A549 (cell line): Measurements from ENCODE around the gene CAMP. TPM values are rescaled to one million over a fixed set of nuclear protein-coding genes. Genes with fewer than 3 reads are reported as not detected.
"Not testable (repeated sequence)": the region's sequence is repeated elsewhere in the genome, so short reads cannot be mapped to it uniquely, and the experiment has no call there.

Source experiments
- ATAC-seq, 2 experiments: fragments of 200-7000 bp in 1 of 2; fragments of >200 bp in 1 of 2; cut with Nextera tagmentation in 1 of 2; cut with Tn5 transposase in 1 of 2; 3 replicates each; pipeline versions ENCODE4 v1.8.0 to v1.9.1; 2018 to 2020; ENCODE audit warnings: mild to moderate bottlenecking in 1 of 2, moderate library complexity in 1 of 2
- CTCF ChIA-PET: fragments of 300-600 bp; sonication (Branson Sonifier 250); formaldehyde crosslinking; extraction: SDS; loops from one replicate; lab custom pipeline; 2021; ENCODE audit warnings: antibody characterized with exemption, inconsistent platforms; lab: Yijun Ruan, JAX
- POLR2A ChIA-PET: fragments of 350-600 bp; formaldehyde crosslinking; extraction: SDS; loops from one replicate; lab custom pipeline; 2021; ENCODE audit warnings: antibody characterized with exemption, inconsistent platforms; lab: Yijun Ruan, JAX
- DNase-seq, 2 experiments: peaks; one replicate each; pipeline versions ENCODE4 v3.0.0 to v3.0.0-alpha.2; 2011 to 2016; ENCODE audit warnings: low read depth in 1 of 2, low spot score in 1 of 2
- FAIRE-seq: peaks from 2 replicates; lab custom pipeline; 2011; peaks lifted over from hg19 to GRCh38; lab: Jason Lieb, UNC
- H3K27ac ChIP-seq, 2 experiments: fragments of >200 bp; sonication (Bioruptor Twin); formaldehyde crosslinking; 3 replicates each; pipeline ENCODE4 v1.5.1; 2016 to 2017
- H3K4me1 ChIP-seq: fragments of >200 bp; sonication (Bioruptor Twin); formaldehyde crosslinking; 3 replicates; pipeline ENCODE4 v1.6.1; 2016
- H3K4me2 ChIP-seq: fragments of >200 bp; sonication (Bioruptor Twin); formaldehyde crosslinking; 3 replicates; pipeline ENCODE4 v1.6.1; 2016
- H3K4me3 ChIP-seq: fragments of >200 bp; sonication (Bioruptor Twin); formaldehyde crosslinking; 3 replicates; pipeline ENCODE4 v1.5.1; 2016
- H3K9me3 ChIP-seq: fragments of >200 bp; sonication (Bioruptor Twin); formaldehyde crosslinking; 3 replicates; pipeline ENCODE4 v1.6.1; 2016
- CEBPB ChIP-seq, 2 experiments: fragments of >200 bp in 1 of 2; sonication (Bioruptor Twin) in 1 of 2; formaldehyde crosslinking in 1 of 2; IDR thresholded peaks; 2 replicates each; pipeline ENCODE4 v1.6.1; 2012 to 2016
- EHF ChIP-seq: fragments of 250-450 bp; sonication (Bioruptor Pico); IDR thresholded peaks from 2 replicates; pipeline ENCODE4 v1.5.0; 2020; ENCODE audit warnings: mild to moderate bottlenecking
- EHMT2 ChIP-seq: fragments of 200-600 bp; sonication (generic); IDR thresholded peaks from 2 replicates; pipeline ENCODE4 v1.6.1; 2016; ENCODE audit warnings: antibody characterized with exemption, low read depth, mild to moderate bottlenecking, moderate library complexity
- ELK1 ChIP-seq: fragments of 150-350 bp; IDR thresholded peaks from 2 replicates; pipeline ENCODE4 v1.6.1; 2014; ENCODE audit warnings: low read depth, mild to moderate bottlenecking, low read length
- HES2 ChIP-seq: fragments of >200 bp; sonication (Bioruptor Twin); formaldehyde crosslinking; IDR thresholded peaks from 2 replicates; pipeline ENCODE4 v1.6.1; 2016
- HOXA7 ChIP-seq: fragments of 250-450 bp; sonication (Bioruptor Pico); IDR thresholded peaks from 2 replicates; pipeline ENCODE4 v1.5.0; 2020; ENCODE audit warnings: mild to moderate bottlenecking, moderate library complexity
- HOXB5 ChIP-seq: fragments of 250-450 bp; sonication (Bioruptor Pico); IDR thresholded peaks from 2 replicates; pipeline ENCODE4 v1.5.0; 2020; ENCODE audit warnings: mild to moderate bottlenecking, moderate library complexity
- KDM5A ChIP-seq: fragments of 200-600 bp; sonication (generic); IDR thresholded peaks from 2 replicates; pipeline ENCODE4 v1.6.1; 2016; ENCODE audit warnings: antibody characterized with exemption, mild to moderate bottlenecking
- MAZ ChIP-seq: fragments of 150-350 bp; IDR thresholded peaks from 2 replicates; pipeline ENCODE4 v1.6.1; 2014; ENCODE audit warnings: antibody characterized with exemption, low read depth, low read length, borderline replicate concordance
- PHF8 ChIP-seq: fragments of 200-600 bp; sonication (generic); IDR thresholded peaks from 2 replicates; pipeline ENCODE4 v1.6.1; 2016; ENCODE audit warnings: low read depth, mild to moderate bottlenecking, antibody characterized with exemption, moderate library complexity, borderline replicate concordance
- POLR2AphosphoS2 ChIP-seq: conservative IDR thresholded peaks from 2 replicates; pipeline ENCODE4 v1.6.1; 2012; ENCODE audit warnings: low read length, improper control_type of control experiment, inconsistent platforms
- RNF2 ChIP-seq: fragments of 200-600 bp; sonication (generic); IDR thresholded peaks from 2 replicates; pipeline ENCODE4 v1.6.1; 2016; ENCODE audit warnings: low read depth, mild to moderate bottlenecking, antibody characterized with exemption, moderate library complexity, borderline replicate concordance
- SMC3 ChIP-seq: fragments of >200 bp; sonication (Bioruptor Twin); formaldehyde crosslinking; IDR thresholded peaks from 3 replicates; pipeline ENCODE4 v1.6.1; 2018; ENCODE audit warnings: inconsistent platforms
- USF2 ChIP-seq: fragments of 450-650 bp; IDR thresholded peaks from 2 replicates; pipeline ENCODE4 v1.6.1; 2014; ENCODE audit warnings: antibody characterized with exemption
- ZFP36 ChIP-seq: fragments of 450-650 bp; IDR thresholded peaks from 2 replicates; pipeline ENCODE4 v1.6.1; 2014; ENCODE audit warnings: borderline replicate concordance; ENCODE audit not compliant: partially characterized antibody
- ZSCAN20 ChIP-seq: fragments of 250-450 bp; sonication (Bioruptor Pico); IDR thresholded peaks from 2 replicates; pipeline ENCODE4 v1.8.0; 2022; ENCODE audit warnings: mild to moderate bottlenecking, moderate library complexity
- WGBS: methylation state at CpG from one replicate; pipeline ENCODE4 v1.1.6; 2017; ENCODE audit errors: missing lambda C conversion rate; 5-methylcytosine and 5-hydroxymethylcytosine counted together
- polyA plus RNA-seq, 4 experiments: library from polyadenylated mRNA; depleted of rRNA in 3 of 4; stranded (reverse); fragments of >200 nt; fragmentation: RNase III in 1 of 4; extraction: RNeasy Plus Mini Kit Qiagen cat#74134 plus additional on column Dnase treatment in 1 of 4; gene quantifications; 2 replicates in 3 of 4; 3 replicates in 1 of 4; pipeline ENCODE4 v1.2.3, GENCODE V29; 2011 to 2017
- TF ChIP-seq, protein P1 (sequence below): fragments of >200 bp; sonication (Bioruptor Twin); formaldehyde crosslinking; IDR thresholded peaks from 3 replicates; pipeline ENCODE4 v1.6.1; 2016

CAMP gene
- polyA plus RNA-seq, 2 of the 4 experiments (the other 2 are of a cell fraction): not detected

DNA sequence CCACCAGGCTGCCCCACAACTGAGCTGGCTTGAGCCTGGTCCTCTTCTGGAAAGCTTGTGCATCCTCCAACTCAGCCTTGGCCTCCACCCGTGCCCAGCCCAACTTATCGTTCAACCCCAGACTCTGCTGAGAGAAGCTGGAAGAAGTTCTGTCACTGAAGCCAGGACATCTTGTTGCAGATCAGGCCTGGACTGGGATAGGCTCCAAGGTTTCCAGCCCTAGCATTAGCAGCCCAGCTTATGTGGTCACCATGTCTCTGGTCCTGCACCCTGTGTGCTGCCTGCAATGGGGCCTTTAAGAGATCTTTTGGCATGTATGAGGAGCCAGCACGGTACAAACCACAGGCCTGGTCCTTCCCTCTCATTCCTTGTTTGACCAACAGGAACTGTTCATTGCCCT, 15.2 kb upstream of the CAMP start:
- ChIA-PET CTCF (interaction anchor here (0.9 kb wide), 1 partner anchor 20 kb away, joined by 3 read pairs; no protein-coding TSS in a partner anchor), POLR2A (no interaction called here)
- ATAC-seq: no peak
- Histone ChIP-seq H3K9me3 (no peaks in the 10 kb centered on the region), H3K4me3 (no peak overlapping the region), H3K4me2 (no peak overlapping the region), H3K27ac (no peak overlapping the region), H3K4me1 (no peaks in the 10 kb centered on the region)
- DNase-seq: no peak
- TF ChIP-seq ZFP36: no peak
- TF ChIP-seq PHF8: no peak
- TF ChIP-seq RNF2: no peak
- no peak for TF ChIP-seq ZSCAN20 (CRISPR knock-in tag)
- no peak for TF ChIP-seq SMC3
- TF ChIP-seq POLR2AphosphoS2: no peak
- no peak for TF ChIP-seq HOXB5 (CRISPR knock-in tag)
- TF ChIP-seq CEBPB (IDR thresholded peaks at IDR 0.05): no peak
- TF ChIP-seq EHMT2: no peak
- no peak for TF ChIP-seq HOXA7 (CRISPR knock-in tag)
- no peak for TF ChIP-seq HES2
- TF ChIP-seq USF2: no peak
- TF ChIP-seq, protein P1, sequence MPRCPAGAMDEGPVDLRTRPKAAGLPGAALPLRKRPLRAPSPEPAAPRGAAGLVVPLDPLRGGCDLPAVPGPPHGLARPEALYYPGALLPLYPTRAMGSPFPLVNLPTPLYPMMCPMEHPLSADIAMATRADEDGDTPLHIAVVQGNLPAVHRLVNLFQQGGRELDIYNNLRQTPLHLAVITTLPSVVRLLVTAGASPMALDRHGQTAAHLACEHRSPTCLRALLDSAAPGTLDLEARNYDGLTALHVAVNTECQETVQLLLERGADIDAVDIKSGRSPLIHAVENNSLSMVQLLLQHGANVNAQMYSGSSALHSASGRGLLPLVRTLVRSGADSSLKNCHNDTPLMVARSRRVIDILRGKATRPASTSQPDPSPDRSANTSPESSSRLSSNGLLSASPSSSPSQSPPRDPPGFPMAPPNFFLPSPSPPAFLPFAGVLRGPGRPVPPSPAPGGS: no peak
- 100% methylated on average over 1 of the region's 3 CpGs for WGBS
- no peak for FAIRE-seq

- 80% methylated on average over 4 of the region's 4 CpGs for WGBS
- ChIA-PET POLR2A (no interaction called here), CTCF (interaction anchor here (1.0 to 1.4 kb wide), 2 partner anchors 15 to 191 kb away, joined by 4 to 6 read pairs; no protein-coding TSS in a partner anchor)
- H3K4me1 ChIP-seq: no peaks in the 10 kb centered on the region
- ATAC-seq (peak in 1 of 2 experiments; percentile 32; a peak in 1 of 6 replicates), FAIRE-seq (no peak), DNase-seq (no peak)
- H3K4me3 ChIP-seq: no peak overlapping the region
- no peak overlapping the region for H3K4me2 ChIP-seq
- H3K9me3 ChIP-seq: no peaks in the 10 kb centered on the region
- H3K27ac ChIP-seq: no peak overlapping the region
- TF ChIP-seq, protein P1: no peak
- TF ChIP-seq MAZ (no peak), KDM5A (no peak), ELK1 (no peak), EHF (CRISPR knock-in tag) (no peak)
Observed at GRCh38 chr3:48209445-48209844, 13.8 kb upstream of the CAMP start.

DNA sequence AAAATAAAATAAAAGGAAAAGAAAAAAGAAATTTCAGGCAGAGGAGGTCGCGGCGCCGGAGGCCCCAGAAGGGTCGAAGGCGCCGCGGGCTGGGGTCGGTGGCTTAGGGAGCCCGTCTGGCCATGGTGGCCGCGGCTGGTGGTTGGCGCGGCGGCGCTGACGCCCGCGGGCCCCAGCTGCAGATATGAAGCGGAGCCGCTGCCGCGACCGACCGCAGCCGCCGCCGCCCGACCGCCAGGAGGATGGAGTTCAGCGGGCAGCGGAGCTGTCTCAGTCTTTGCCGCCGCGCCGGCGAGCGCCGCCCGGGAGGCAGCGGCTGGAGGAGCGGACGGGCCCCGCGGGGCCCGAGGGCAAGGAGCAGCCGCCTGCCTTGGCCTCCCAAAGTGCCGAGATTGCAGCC, 12.8 kb upstream of the CAMP start:
- ATAC-seq, H3K4me2 ChIP-seq, H3K9me3 ChIP-seq, POLR2A ChIA-PET, FAIRE-seq, CTCF ChIA-PET, H3K27ac ChIP-seq, H3K4me1 ChIP-seq, H3K4me3 ChIP-seq, DNase-seq: not testable (repeated sequence)
- WGBS: 97% methylated on average over 41 of the region's 48 CpGs

DNA sequence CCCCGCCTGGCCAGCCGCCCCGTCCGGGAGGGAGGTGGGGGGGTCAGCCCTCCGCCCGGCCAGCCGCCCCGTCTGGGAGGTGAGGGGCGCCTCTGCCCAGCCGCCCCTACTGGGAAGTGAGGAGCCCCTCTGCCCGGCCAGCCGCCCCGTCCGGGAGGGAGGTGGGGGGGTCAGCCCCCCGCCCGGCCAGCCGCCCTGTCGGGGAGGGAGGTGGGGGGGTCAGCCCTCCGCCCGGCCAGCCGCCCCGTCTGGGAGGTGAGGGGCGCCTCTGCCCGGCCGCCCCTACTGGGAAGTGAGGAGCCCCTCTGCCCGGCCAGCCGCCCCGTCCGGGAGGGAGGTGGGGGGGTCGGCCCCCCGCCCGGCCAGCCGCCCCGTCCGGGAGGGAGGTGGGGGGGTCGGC, 11.5 kb upstream of the CAMP start:
- POLR2A ChIA-PET, H3K9me3 ChIP-seq, DNase-seq, H3K4me3 ChIP-seq, ATAC-seq, FAIRE-seq, H3K27ac ChIP-seq, H3K4me2 ChIP-seq, H3K4me1 ChIP-seq, CTCF ChIA-PET: not testable (repeated sequence)
- no CpG with 5 or more reads among the region's 36 CpGs for WGBS
